ENCODE data around the gene AATK. TPM values are rescaled to one million over a fixed set of nuclear protein-coding genes. Genes with fewer than 3 reads are reported as not detected.

The AATK gene, protein sequence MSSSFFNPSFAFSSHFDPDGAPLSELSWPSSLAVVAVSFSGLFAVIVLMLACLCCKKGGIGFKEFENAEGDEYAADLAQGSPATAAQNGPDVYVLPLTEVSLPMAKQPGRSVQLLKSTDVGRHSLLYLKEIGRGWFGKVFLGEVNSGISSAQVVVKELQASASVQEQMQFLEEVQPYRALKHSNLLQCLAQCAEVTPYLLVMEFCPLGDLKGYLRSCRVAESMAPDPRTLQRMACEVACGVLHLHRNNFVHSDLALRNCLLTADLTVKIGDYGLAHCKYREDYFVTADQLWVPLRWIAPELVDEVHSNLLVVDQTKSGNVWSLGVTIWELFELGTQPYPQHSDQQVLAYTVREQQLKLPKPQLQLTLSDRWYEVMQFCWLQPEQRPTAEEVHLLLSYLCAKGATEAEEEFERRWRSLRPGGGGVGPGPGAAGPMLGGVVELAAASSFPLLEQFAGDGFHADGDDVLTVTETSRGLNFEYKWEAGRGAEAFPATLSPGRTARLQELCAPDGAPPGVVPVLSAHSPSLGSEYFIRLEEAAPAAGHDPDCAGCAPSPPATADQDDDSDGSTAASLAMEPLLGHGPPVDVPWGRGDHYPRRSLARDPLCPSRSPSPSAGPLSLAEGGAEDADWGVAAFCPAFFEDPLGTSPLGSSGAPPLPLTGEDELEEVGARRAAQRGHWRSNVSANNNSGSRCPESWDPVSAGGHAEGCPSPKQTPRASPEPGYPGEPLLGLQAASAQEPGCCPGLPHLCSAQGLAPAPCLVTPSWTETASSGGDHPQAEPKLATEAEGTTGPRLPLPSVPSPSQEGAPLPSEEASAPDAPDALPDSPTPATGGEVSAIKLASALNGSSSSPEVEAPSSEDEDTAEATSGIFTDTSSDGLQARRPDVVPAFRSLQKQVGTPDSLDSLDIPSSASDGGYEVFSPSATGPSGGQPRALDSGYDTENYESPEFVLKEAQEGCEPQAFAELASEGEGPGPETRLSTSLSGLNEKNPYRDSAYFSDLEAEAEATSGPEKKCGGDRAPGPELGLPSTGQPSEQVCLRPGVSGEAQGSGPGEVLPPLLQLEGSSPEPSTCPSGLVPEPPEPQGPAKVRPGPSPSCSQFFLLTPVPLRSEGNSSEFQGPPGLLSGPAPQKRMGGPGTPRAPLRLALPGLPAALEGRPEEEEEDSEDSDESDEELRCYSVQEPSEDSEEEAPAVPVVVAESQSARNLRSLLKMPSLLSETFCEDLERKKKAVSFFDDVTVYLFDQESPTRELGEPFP (N-terminal part only)
- 3.3 and 5.2 TPM in 2 replicates for total RNA-seq

DNA sequence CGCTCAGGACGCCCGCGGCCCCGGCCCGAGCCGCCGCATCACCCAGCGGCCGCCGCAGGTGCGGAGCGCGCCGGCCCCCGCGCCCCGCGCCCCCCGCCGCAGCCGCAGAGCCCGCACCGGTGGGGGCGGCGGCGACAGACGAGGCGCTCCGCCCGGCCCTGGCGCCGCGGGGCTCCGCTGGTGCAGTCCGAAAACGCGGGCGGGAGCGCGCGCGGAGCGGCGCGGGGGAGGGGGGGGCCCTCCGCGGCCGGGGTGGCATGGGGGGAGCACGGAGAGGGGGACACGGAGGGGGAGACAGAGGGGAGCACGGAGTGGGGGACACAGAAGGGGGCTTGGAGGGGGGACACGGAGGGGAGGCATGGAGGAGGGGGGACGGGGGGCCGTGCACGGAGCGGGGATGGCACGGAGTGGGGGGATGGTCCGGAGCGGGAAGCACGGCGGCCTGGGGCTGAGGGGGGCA is at the start of gene AATK:
AATK (minus strand) TSS at position 189 of the 460 bp plus-strand sequence. CDS start 229 bp downstream, outside the sequence.

DNA sequence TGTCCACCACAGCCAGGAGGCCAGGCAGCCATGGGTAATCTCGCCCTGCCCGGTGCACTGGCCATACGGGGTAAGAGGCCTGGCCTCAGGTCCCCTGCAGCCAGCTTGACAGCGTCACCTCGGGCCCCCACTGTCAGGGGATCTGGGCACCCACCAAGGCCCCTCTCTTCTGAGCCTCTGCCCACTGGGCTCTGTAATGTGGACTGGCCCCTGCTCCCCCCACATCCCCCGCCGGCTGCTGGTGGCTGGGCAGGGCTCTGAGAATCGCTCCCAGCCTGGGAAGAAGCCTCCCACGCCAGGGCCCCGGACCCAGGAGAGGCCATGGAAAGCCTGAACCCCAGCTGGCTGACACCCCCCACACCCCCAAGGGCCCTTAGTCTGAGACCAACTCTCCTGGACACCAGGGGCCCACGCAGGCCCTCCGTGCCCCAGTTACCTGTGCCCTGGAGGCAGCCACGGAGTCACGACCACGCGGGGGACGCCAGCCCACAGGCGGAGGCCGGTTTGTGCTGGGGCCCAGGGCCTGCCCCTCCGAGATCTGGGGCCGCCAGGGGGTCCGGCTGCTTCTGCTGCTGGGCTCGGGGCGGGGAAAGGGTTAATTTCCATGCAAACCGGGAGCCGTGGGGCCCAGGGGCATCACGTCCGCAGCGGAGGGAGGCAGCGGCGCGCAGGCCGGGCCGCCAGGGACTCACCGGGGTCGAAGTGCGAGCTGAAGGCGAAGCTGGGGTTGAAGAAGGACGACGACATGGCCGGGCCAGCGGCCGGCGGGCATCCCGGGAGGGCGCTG is 582 bp downstream of the AATK start, which contains the start of gene PVALEF:
PVALEF (plus strand) TSS at position 262 of the 787 bp plus-strand sequence. CDS start 15,720 bp downstream, outside the sequence.

Other genes starting within 250 kb of the AATK start
- 16.6 and 18.8 TPM in 2 replicates for gene CHMP6, start 174.4 kb downstream of the AATK start, total RNA-seq
- gene BAIAP2, start 131.1 kb downstream of the AATK start, total RNA-seq, result 4.3 and 6.5 TPM in 2 replicates
- not detected in 2 replicates for gene PVALEF, start 714 bp downstream of the AATK start, total RNA-seq
- gene CEP131, start 56.7 kb upstream of the AATK start, total RNA-seq, result 11.6 and 14.6 TPM in 2 replicates
- gene TEPSIN, start 72.8 kb upstream of the AATK start, total RNA-seq, result 10.1 and 14.0 TPM in 2 replicates
- gene NDUFAF8, start 73.1 kb upstream of the AATK start, total RNA-seq, result 23.9 and 41.3 TPM in 2 replicates
- gene SLC38A10, start 129.1 kb upstream of the AATK start, total RNA-seq, result 84.8 and 94.7 TPM in 2 replicates
- gene BAHCC1, start 229.2 kb upstream of the AATK start, total RNA-seq, result 1.7 and 3.9 TPM in 2 replicates

Measured in epithelial cell of umbilical artery (primary cell).